SHP77 treated with DMSO at 0.1 percent for 48 hours (cell line): ENCODE data around the gene NPEPPS.

Experiments used
- DNase-seq: peaks from one replicate; lab custom pipeline; 2025; lab: John Stamatoyannopoulos, UW

Gene NPEPPS

GRCh38 chr17:47628014-47628566, 97.2 kb downstream of the NPEPPS start:
- DNase-seq = no peak

GRCh38 chr17:47629826-47630225, 98.9 kb downstream of the NPEPPS start:
- DNase-seq = no peak

- no peak for DNase-seq
Measured at GRCh38 chr17:47630614-47631013, 99.7 kb downstream of the NPEPPS start.

- no peak for DNase-seq
Measured at GRCh38 chr17:47632991-47633390, 102.1 kb downstream of the NPEPPS start.

GRCh38 chr17:47633996-47634395, 103.1 kb downstream of the NPEPPS start:
- DNase-seq = no peak

- DNase-seq = no peak
Measured at GRCh38 chr17:47634870-47635269, 104.0 kb downstream of the NPEPPS start.

- no peak for DNase-seq
Measured at GRCh38 chr17:47635734-47636133, 104.8 kb downstream of the NPEPPS start.

- no peak for DNase-seq
Measured at GRCh38 chr17:47636273-47637030, 105.5 kb downstream of the NPEPPS start.

GRCh38 chr17:47638903-47639302, 108.0 kb downstream of the NPEPPS start:
- no peak for DNase-seq

GRCh38 chr17:47640076-47640475, 109.2 kb downstream of the NPEPPS start:
- DNase-seq = no peak

GRCh38 chr17:47641202-47641601, 110.3 kb downstream of the NPEPPS start:
- DNase-seq = no peak

GRCh38 chr17:47643116-47643515, 112.2 kb downstream of the NPEPPS start:
- no peak for DNase-seq

GRCh38 chr17:47644324-47644723, 113.4 kb downstream of the NPEPPS start:
- DNase-seq = no peak

- peak; percentile 99 for DNase-seq
Measured at GRCh38 chr17:47649153-47649971, 118.5 kb downstream of the NPEPPS start, which contains the start of gene KPNB1. Gene KPNB1, plus strand, starts transcription at chr17:47649919. Its CDS starts 326 bp downstream, at chr17:47650245.

GRCh38 chr17:47649972-47650524, 119.1 kb downstream of the NPEPPS start:
- DNase-seq = no peak

GRCh38 chr17:47650525-47651522, 119.9 kb downstream of the NPEPPS start:
- peak; percentile 95 for DNase-seq

- no peak for DNase-seq
Measured at GRCh38 chr17:47651704-47652103, 120.8 kb downstream of the NPEPPS start.

- DNase-seq = no peak
Measured at GRCh38 chr17:47652570-47652969, 121.7 kb downstream of the NPEPPS start.

- no peak for DNase-seq
Measured at GRCh38 chr17:47653442-47653841, 122.5 kb downstream of the NPEPPS start.

- DNase-seq = no peak
Measured at GRCh38 chr17:47654991-47655390, 124.1 kb downstream of the NPEPPS start.

- no peak for DNase-seq
Measured at GRCh38 chr17:47660064-47660492, 129.2 kb downstream of the NPEPPS start.
